B cell (primary cell): Measurements from ENCODE around the gene NPFF. TPM values are rescaled to one million over a fixed set of nuclear protein-coding genes. Genes with fewer than 3 reads are reported as not detected.

Source experiments
- ATAC-seq: fragments of 200-7000 bp; cut with Tn5 transposase; one replicate; pipeline ENCODE4 v1.10.0; 2021; ENCODE audit warnings: low read depth, mild to moderate bottlenecking, moderate number of reproducible peaks, moderate library complexity
- CTCF ChIA-PET: fragments of 350-600 bp; sonication (Branson Sonifier 250); formaldehyde crosslinking; loops from one replicate; lab custom pipeline; 2021; ENCODE audit warnings: antibody characterized with exemption, inconsistent platforms; lab: Charles Lee
- POLR2A ChIA-PET: fragments of 350-600 bp; sonication (Branson Sonifier 250); formaldehyde crosslinking; loops from one replicate; lab custom pipeline; 2021; ENCODE audit warnings: antibody characterized with exemption; lab: Charles Lee
- DNase-seq: peaks from one replicate; pipeline ENCODE4 v3.0.0; 2013
- H2AFZ ChIP-seq: 2 replicates; pipeline ENCODE4 v1.6.1; 2012; ENCODE audit warnings: mild to moderate bottlenecking, low read depth, low read length; ENCODE audit not compliant: insufficient read depth, poor library complexity, severe bottlenecking
- H3K27ac ChIP-seq, 2 donors: 1 replicate in 1 of 2; 2 replicates in 1 of 2; pipeline ENCODE4 v1.5.1; 2012 to 2013; ENCODE audit warnings: low read length in 2 of 2, mild to moderate bottlenecking in 2 of 2, moderate library complexity in 1 of 2
- H3K27me3 ChIP-seq, 4 experiments: fragments of 200-600 bp in 1 of 4; sonication (generic) in 1 of 4; replicated peaks in 1 of 4; 1 replicate in 2 of 4; 2 replicates in 2 of 4; pipeline versions ENCODE4 v1.6.1 to v1.7.0; 2013 to 2016; ENCODE audit warnings: low read length in 3 of 4, mild to moderate bottlenecking in 2 of 4, mixed read lengths in 1 of 4, moderate library complexity in 1 of 4; ENCODE audit not compliant: insufficient read depth in 4 of 4, control insufficient read depth in 3 of 4; ENCODE audit errors: control extremely low read depth in 1 of 4
- H3K36me3 ChIP-seq, 2 experiments: replicated peaks in 1 of 2; 1 replicate in 1 of 2; 2 replicates in 1 of 2; pipeline versions ENCODE4 v1.6.1 to v1.7.1; 2013; ENCODE audit warnings: low read length in 1 of 2; ENCODE audit not compliant: insufficient read depth in 2 of 2, control insufficient read depth in 1 of 2; ENCODE audit errors: control extremely low read depth in 1 of 2, extremely low read depth in 1 of 2
- H3K4me1 ChIP-seq, 2 donors: fragments of 200-600 bp in 1 of 2; sonication (generic) in 1 of 2; 1 replicate in 1 of 2; 2 replicates in 1 of 2; pipeline versions ENCODE4 v1.5.1 to v1.6.1; 2013 to 2017; ENCODE audit warnings: low read length in 2 of 2; ENCODE audit not compliant: control insufficient read depth in 2 of 2, insufficient read depth in 2 of 2
- H3K4me2 ChIP-seq: replicated peaks from 2 replicates; pipeline ENCODE3; 2012; ENCODE audit warnings: mild to moderate bottlenecking, low read depth, low read length; ENCODE audit not compliant: poor library complexity, severe bottlenecking
- H3K4me3 ChIP-seq, 5 experiments: fragments of 200-600 bp in 1 of 5; sonication (generic) in 1 of 5; 1 replicate in 3 of 5; 2 replicates in 2 of 5; pipeline versions ENCODE4 v1.5.1 to v1.7.0; 2011 to 2016; ENCODE audit warnings: low read length in 4 of 5, mild to moderate bottlenecking in 4 of 5, low read depth in 2 of 5, control low read depth in 1 of 5, moderate library complexity in 1 of 5; ENCODE audit not compliant: insufficient read depth in 1 of 5; ENCODE audit errors: control extremely low read depth in 1 of 5, extremely low read depth in 1 of 5
- H3K79me2 ChIP-seq: fragments of 200-600 bp; sonication (generic); one replicate; pipeline ENCODE4 v1.6.0; 2016; ENCODE audit warnings: low read length; ENCODE audit not compliant: control insufficient read depth, insufficient read depth
- H3K9ac ChIP-seq: fragments of 200-600 bp; sonication (generic); 2 replicates; pipeline ENCODE4 v1.6.1; 2017; ENCODE audit warnings: mild to moderate bottlenecking, low read length, moderate library complexity
- H3K9me3 ChIP-seq, 3 donors: one replicate each; pipeline versions ENCODE4 v1.6.1 to v1.7.1; 2013; ENCODE audit warnings: low read length in 2 of 3; ENCODE audit not compliant: control insufficient read depth in 2 of 3, insufficient read depth in 1 of 3; ENCODE audit errors: control extremely low read depth in 1 of 3
- H4K20me1 ChIP-seq: 2 replicates; pipeline ENCODE4 v1.6.0; 2012; ENCODE audit warnings: mild to moderate bottlenecking, low read length; ENCODE audit not compliant: insufficient read depth, control insufficient read depth, poor library complexity, severe bottlenecking
- H3K27ac Mint-ChIP-seq: one replicate; pipeline ENCODE4 v1.8.0; 2021; ENCODE audit warnings: mixed read lengths
- H3K27me3 Mint-ChIP-seq: one replicate; pipeline ENCODE4 v1.8.0; 2021; ENCODE audit warnings: mixed read lengths
- H3K4me1 Mint-ChIP-seq: one replicate; pipeline ENCODE4 v1.8.0; 2021; ENCODE audit warnings: mixed read lengths
- H3K4me3 Mint-ChIP-seq: one replicate; pipeline ENCODE4 v1.8.0; 2021; ENCODE audit warnings: mixed read lengths
- H3K9me3 Mint-ChIP-seq: one replicate; pipeline ENCODE4 v1.8.0; 2022; ENCODE audit warnings: mixed read lengths; ENCODE audit not compliant: insufficient read depth
- EZH2 ChIP-seq: IDR thresholded peaks from 2 replicates; pipeline ENCODE4 v1.6.1; 2012; ENCODE audit warnings: borderline replicate concordance, low read depth, mild to moderate bottlenecking, moderate library complexity, low read length; ENCODE audit not compliant: insufficient read depth, poor library complexity, severe bottlenecking
- WGBS: methylation state at CpG from one replicate; pipeline ENCODE4 v1.1.5; 2013; ENCODE audit warnings: missing lambda C conversion rate; ENCODE audit not compliant: insufficient coverage; 5-methylcytosine and 5-hydroxymethylcytosine counted together
- intact Hi-C: fragments of 100-400 bp; cut with micrococcal nuclease; formaldehyde crosslinking; loops from one replicate; pipeline ENCODE4 v1.10.0; 2022
- polyA plus RNA-seq: library from polyadenylated mRNA; depleted of rRNA; stranded (reverse); fragments of >200 nt; gene quantifications from 2 replicates; pipeline ENCODE4 v1.2.3, GENCODE V29; 2012
- total RNA-seq, 2 donors: library from RNA; stranded (reverse); fragments of 120-200 nt in 1 of 2; gene quantifications; 1 replicate in 1 of 2; 2 replicates in 1 of 2; pipeline versions ENCODE4 v1.2.3 to v1.2.4, GENCODE V29; 2013 to 2022
- TF ChIP-seq, protein P1 (sequence below): fragments of 200-600 bp; IDR thresholded peaks from one replicate; pipeline ENCODE4 v1.8.0; 2022; ENCODE audit warnings: antibody characterized with exemption, mild to moderate bottlenecking

NPFF gene
- total and polyA plus RNA-seq, 2 donors (not counting 1 experiment from before 2014, with no cell fraction given) = 0.34 TPM; not detected in 1

DNA sequence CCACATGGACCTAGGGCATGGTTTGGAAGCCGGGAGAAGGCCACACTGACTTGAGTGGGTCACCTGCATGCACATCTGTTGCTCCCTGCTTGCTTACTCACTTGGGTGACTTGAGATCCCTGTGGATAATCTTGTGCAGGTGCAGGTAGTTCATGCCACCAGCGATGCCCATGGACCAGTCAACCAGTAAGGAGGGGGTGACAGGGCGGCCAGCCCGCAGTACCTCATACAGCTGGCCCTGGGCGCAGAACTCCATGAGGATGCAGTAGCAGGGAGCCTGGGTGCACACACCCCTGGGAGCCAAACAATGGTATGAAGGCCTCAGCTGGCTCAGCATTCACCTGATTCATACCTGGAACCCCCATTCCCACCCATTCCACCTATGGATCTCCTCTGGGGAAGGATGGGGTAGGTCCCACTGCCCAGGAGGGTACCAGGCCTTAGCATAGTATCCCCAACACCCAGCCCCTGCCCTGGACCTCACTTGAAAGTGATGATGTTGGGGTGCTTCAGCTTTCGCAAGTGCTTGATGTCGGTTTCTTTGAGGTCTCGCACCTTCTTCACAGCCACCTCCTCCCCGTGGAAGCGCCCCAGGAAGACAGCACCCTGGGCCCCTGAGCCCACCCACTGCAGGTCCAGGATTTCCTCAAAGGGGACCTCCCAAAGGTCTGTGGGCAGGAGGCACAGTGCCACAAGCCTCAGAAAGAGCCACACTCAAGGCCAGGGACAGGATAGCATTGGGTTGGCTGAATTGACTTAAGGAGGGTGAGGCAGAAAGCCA is 21.1 kb downstream of the NPFF start:
- intact Hi-C loops = no loop called here
- Histone ChIP-seq H3K4me3 (no peak overlapping the region), H3K27me3 (no peaks in the 10 kb centered on the region), H3K36me3 (peaks cover 0 to 42% of the 10 kb centered on the region in 2 experiments), H3K4me1 (no peaks in the 10 kb centered on the region), H3K4me2 (no peak overlapping the region), H3K9ac (no peak overlapping the region), H4K20me1 (peaks cover 21% of the 10 kb centered on the region), H3K79me2 (no peaks in the 10 kb centered on the region), H2AFZ (no peak overlapping the region), H3K27ac (peak overlapping the region in 1 of 2 donors; percentile 6), H3K9me3 (no peaks in the 10 kb centered on the region)
- Mint-ChIP-seq H3K27me3 (no peaks in the 10 kb centered on the region), H3K9me3 (no peaks in the 10 kb centered on the region), H3K4me1 (peaks cover 7% of the 10 kb centered on the region), H3K4me3 (no peak overlapping the region), H3K27ac (no peak overlapping the region)
- ATAC-seq (no peak), DNase-seq (no peak)
- TF ChIP-seq EZH2 = no peak
- TF ChIP-seq, protein P1, sequence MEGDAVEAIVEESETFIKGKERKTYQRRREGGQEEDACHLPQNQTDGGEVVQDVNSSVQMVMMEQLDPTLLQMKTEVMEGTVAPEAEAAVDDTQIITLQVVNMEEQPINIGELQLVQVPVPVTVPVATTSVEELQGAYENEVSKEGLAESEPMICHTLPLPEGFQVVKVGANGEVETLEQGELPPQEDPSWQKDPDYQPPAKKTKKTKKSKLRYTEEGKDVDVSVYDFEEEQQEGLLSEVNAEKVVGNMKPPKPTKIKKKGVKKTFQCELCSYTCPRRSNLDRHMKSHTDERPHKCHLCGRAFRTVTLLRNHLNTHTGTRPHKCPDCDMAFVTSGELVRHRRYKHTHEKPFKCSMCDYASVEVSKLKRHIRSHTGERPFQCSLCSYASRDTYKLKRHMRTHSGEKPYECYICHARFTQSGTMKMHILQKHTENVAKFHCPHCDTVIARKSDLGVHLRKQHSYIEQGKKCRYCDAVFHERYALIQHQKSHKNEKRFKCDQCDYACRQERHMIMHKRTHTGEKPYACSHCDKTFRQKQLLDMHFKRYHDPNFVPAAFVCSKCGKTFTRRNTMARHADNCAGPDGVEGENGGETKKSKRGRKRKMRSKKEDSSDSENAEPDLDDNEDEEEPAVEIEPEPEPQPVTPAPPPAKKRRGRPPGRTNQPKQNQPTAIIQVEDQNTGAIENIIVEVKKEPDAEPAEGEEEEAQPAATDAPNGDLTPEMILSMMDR = no peak
- CTCF ChIA-PET = no interaction called here
- POLR2A ChIA-PET = no interaction called here
- WGBS = 98% methylated on average over 6 of the region's 10 CpGs
